ENCODE measurements around the gene GAREM1.
A peak's percentile ranks its signal among the peaks of the same experiment; 100 is the strongest.

The GAREM1 gene

DNA sequence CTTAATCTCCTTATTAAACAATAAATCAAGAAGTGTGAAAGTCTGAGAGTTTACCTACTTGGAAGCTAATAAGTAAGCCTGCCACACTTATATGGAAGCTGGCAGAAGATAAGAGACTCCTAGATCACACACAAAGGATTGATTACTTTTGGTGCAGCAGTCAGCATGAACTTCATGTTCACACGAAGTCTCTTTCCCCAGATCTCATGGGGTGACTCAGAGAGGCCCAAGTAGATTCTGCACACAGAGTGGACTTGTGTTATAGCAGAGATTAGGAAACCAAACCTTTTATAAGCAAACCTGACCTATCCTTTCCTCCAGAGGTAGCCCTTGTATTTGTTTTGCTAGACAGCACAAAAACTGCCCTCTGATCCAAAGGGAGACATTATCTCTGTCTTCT is 9.9 kb upstream of the GAREM1 start:
- H3K36me3 ChIP-seq (replicated peaks in 1 of 2; ENCODE audit: control insufficient read depth in 2 of 2, insufficient read depth in 2 of 2, low read length in 2 of 2): no peaks in the 10 kb centered on the region
- H2BK15ac ChIP-seq (ENCODE audit: low read length): no peak overlapping the region
- no CpG with 5 or more reads among the region's 1 CpG for WGBS, 2 donors (ENCODE audit: extremely low coverage in 2 of 2, insufficient read length in 2 of 2, insufficient replicate concordance in 1 of 2)
- no peak overlapping the region for H3K18ac ChIP-seq (ENCODE audit: low read length)
- no peak overlapping the region for H3K4me3 ChIP-seq (ENCODE audit: low read length in 2 of 2)
- H3K79me1 ChIP-seq (ENCODE audit: low read depth, low read length): no peaks in the 10 kb centered on the region
- no peak overlapping the region for H3K4ac ChIP-seq (ENCODE audit: low read length)
- peaks cover 0 to 5% (median 0%) of the 10 kb centered on the region in 3 experiments for H3K27me3 ChIP-seq (ENCODE audit: control insufficient read depth in 3 of 3, insufficient read depth in 3 of 3, low read depth in 1 of 3, low read length in 3 of 3)
- H4K8ac ChIP-seq (ENCODE audit: low read depth, low read length): no peak overlapping the region
- no peak overlapping the region for H3K27ac ChIP-seq (replicated peaks; ENCODE audit: low read length)
- H4K91ac ChIP-seq (ENCODE audit: low read depth, low read length, poor library complexity): no peak overlapping the region
- DNase-seq (ENCODE audit: low spot score): no peak
- H3K4me2 ChIP-seq (ENCODE audit: insufficient read depth, low read length, poor library complexity, severe bottlenecking): no peak overlapping the region
- H3K14ac ChIP-seq (ENCODE audit: low read length): no peak overlapping the region
- H3K9me3 ChIP-seq (replicated peaks in 1 of 2; ENCODE audit: control insufficient read depth in 2 of 2, insufficient read depth in 1 of 2, low read depth in 1 of 2, low read length in 2 of 2): no peaks in the 10 kb centered on the region
- no peak overlapping the region for H3K23ac ChIP-seq (ENCODE audit: low read depth, low read length, poor library complexity)
- H2BK12ac ChIP-seq (ENCODE audit: low read length): no peak overlapping the region
- H2AFZ ChIP-seq (ENCODE audit: low read length): no peak overlapping the region
- H2AK5ac ChIP-seq (ENCODE audit: low read depth, low read length): no peak overlapping the region
- no peak overlapping the region for H3K9ac ChIP-seq (ENCODE audit: low read depth, low read length, poor library complexity)
- H2BK120ac ChIP-seq (ENCODE audit: low read depth, low read length): no peak overlapping the region
- H2BK5ac ChIP-seq (ENCODE audit: low read length): no peak overlapping the region
- H3K4me1 ChIP-seq (ENCODE audit: control insufficient read depth in 2 of 2, insufficient read depth in 1 of 2, low read depth in 1 of 2, low read length in 2 of 2): peaks cover 0 to 2% of the 10 kb centered on the region in 2 donors

DNA sequence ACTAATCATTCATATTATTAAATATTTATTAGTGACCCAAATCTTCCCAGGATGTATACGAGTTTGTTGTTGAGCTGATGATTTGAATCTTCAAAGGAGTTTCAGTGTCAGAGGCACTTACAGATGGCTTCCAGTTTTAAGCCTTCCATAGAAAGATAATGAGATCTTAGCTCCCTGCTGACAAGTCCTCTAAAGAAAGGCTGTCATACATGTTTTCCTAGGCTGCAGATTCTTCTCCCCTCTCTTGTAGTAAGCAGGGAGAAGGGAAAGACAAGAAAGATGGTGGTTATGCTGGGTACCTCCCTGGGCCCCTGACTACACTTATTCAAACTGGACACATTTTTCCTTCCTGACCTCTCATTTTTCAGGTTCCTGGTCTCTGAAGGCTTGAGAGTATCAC is 8.1 kb upstream of the GAREM1 start:
- H3K27ac ChIP-seq (replicated peaks; ENCODE audit: low read length): no peak overlapping the region
- H3K79me1 ChIP-seq (ENCODE audit: low read depth, low read length): no peaks in the 10 kb centered on the region
- no peak overlapping the region for H3K23ac ChIP-seq (ENCODE audit: low read depth, low read length, poor library complexity)
- no peaks in the 10 kb centered on the region for H3K9me3 ChIP-seq (replicated peaks in 1 of 2; ENCODE audit: control insufficient read depth in 2 of 2, insufficient read depth in 1 of 2, low read depth in 1 of 2, low read length in 2 of 2)
- no peak overlapping the region for H2BK12ac ChIP-seq (ENCODE audit: low read length)
- no peak overlapping the region for H3K18ac ChIP-seq (ENCODE audit: low read length)
- peaks cover 0 to 2% of the 10 kb centered on the region in 2 donors for H3K4me1 ChIP-seq (ENCODE audit: control insufficient read depth in 2 of 2, insufficient read depth in 1 of 2, low read depth in 1 of 2, low read length in 2 of 2)
- H3K27me3 ChIP-seq (ENCODE audit: control insufficient read depth in 3 of 3, insufficient read depth in 3 of 3, low read depth in 1 of 3, low read length in 3 of 3): peaks cover 0 to 9% (median 0%) of the 10 kb centered on the region in 3 experiments
- H2AK5ac ChIP-seq (ENCODE audit: low read depth, low read length): no peak overlapping the region
- no peak overlapping the region for H4K91ac ChIP-seq (ENCODE audit: low read depth, low read length, poor library complexity)
- no CpG with 5 or more reads among the region's 1 CpG for WGBS, 2 donors (ENCODE audit: extremely low coverage in 2 of 2, insufficient read length in 2 of 2, insufficient replicate concordance in 1 of 2)
- H2AFZ ChIP-seq (ENCODE audit: low read length): peak overlapping the region; percentile 47
- no peak overlapping the region for H4K8ac ChIP-seq (ENCODE audit: low read depth, low read length)
- no peak overlapping the region for H3K9ac ChIP-seq (ENCODE audit: low read depth, low read length, poor library complexity)
- H3K4me3 ChIP-seq (ENCODE audit: low read length in 2 of 2): no peak overlapping the region
- no peak overlapping the region for H3K4ac ChIP-seq (ENCODE audit: low read length)
- no peak overlapping the region for H3K14ac ChIP-seq (ENCODE audit: low read length)
- H3K36me3 ChIP-seq (replicated peaks in 1 of 2; ENCODE audit: control insufficient read depth in 2 of 2, insufficient read depth in 2 of 2, low read length in 2 of 2): no peaks in the 10 kb centered on the region
- DNase-seq (ENCODE audit: low spot score): no peak
- H2BK15ac ChIP-seq (ENCODE audit: low read length): no peak overlapping the region
- H3K4me2 ChIP-seq (ENCODE audit: insufficient read depth, low read length, poor library complexity, severe bottlenecking): no peak overlapping the region
- no peak overlapping the region for H2BK120ac ChIP-seq (ENCODE audit: low read depth, low read length)
- no peak overlapping the region for H2BK5ac ChIP-seq (ENCODE audit: low read length)

GRCh38 chr18:32478317-32478716 is 7.6 kb upstream of the GAREM1 start:
- no peak overlapping the region for H4K91ac ChIP-seq (ENCODE audit: low read depth, low read length, poor library complexity)
- H3K9ac ChIP-seq (ENCODE audit: low read depth, low read length, poor library complexity): no peak overlapping the region
- H3K4me3 ChIP-seq (ENCODE audit: low read length in 2 of 2): no peak overlapping the region
- no peak overlapping the region for H3K23ac ChIP-seq (ENCODE audit: low read depth, low read length, poor library complexity)
- no peaks in the 10 kb centered on the region for H3K9me3 ChIP-seq (replicated peaks in 1 of 2; ENCODE audit: control insufficient read depth in 2 of 2, insufficient read depth in 1 of 2, low read depth in 1 of 2, low read length in 2 of 2)
- no peaks in the 10 kb centered on the region for H3K79me1 ChIP-seq (ENCODE audit: low read depth, low read length)
- H4K8ac ChIP-seq (ENCODE audit: low read depth, low read length): no peak overlapping the region
- H3K36me3 ChIP-seq (replicated peaks in 1 of 2; ENCODE audit: control insufficient read depth in 2 of 2, insufficient read depth in 2 of 2, low read length in 2 of 2): no peaks in the 10 kb centered on the region
- no peak overlapping the region for H2BK120ac ChIP-seq (ENCODE audit: low read depth, low read length)
- H3K4me1 ChIP-seq (ENCODE audit: control insufficient read depth in 2 of 2, insufficient read depth in 1 of 2, low read depth in 1 of 2, low read length in 2 of 2): peaks cover 0 to 2% of the 10 kb centered on the region in 2 donors
- no peak overlapping the region for H2BK12ac ChIP-seq (ENCODE audit: low read length)
- no peak overlapping the region for H2BK15ac ChIP-seq (ENCODE audit: low read length)
- H3K4me2 ChIP-seq (ENCODE audit: insufficient read depth, low read length, poor library complexity, severe bottlenecking): no peak overlapping the region
- no peak overlapping the region for H3K4ac ChIP-seq (ENCODE audit: low read length)
- no peak overlapping the region for H2AK5ac ChIP-seq (ENCODE audit: low read depth, low read length)
- H3K14ac ChIP-seq (ENCODE audit: low read length): no peak overlapping the region
- no CpG with 5 or more reads among the region's 1 CpG for WGBS, 2 donors (ENCODE audit: extremely low coverage in 2 of 2, insufficient read length in 2 of 2, insufficient replicate concordance in 1 of 2)
- H3K27me3 ChIP-seq (ENCODE audit: control insufficient read depth in 3 of 3, insufficient read depth in 3 of 3, low read depth in 1 of 3, low read length in 3 of 3): peaks cover 0 to 11% (median 0%) of the 10 kb centered on the region in 3 experiments
- H3K18ac ChIP-seq (ENCODE audit: low read length): no peak overlapping the region
- H3K27ac ChIP-seq (replicated peaks; ENCODE audit: low read length): no peak overlapping the region
- no peak for DNase-seq (ENCODE audit: low spot score)
- H2AFZ ChIP-seq (ENCODE audit: low read length): no peak overlapping the region
- H2BK5ac ChIP-seq (ENCODE audit: low read length): no peak overlapping the region

DNA sequence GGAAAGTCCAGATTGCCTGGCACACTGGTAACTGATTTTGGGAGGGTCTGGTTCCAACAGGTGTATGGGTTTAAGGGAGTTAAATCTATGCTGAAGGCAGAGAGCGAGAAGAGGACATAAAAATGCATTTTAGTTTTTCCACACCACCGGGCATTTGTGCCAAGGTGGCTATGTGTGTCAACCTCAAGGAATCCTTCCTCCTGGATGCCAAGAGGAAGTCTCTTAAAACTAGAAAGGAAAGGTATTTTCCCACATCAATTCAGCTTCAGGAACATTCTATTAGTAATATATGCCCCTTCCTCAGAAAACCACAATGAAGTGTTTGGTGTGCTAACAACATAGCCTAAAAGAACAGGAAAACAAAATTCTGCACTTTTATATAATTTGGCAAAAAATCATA is 5.4 kb upstream of the GAREM1 start:
- no peak overlapping the region for H3K4me3 ChIP-seq (ENCODE audit: low read length in 2 of 2)
- no peak overlapping the region for H3K9ac ChIP-seq (ENCODE audit: low read depth, low read length, poor library complexity)
- no peak overlapping the region for H3K4me2 ChIP-seq (ENCODE audit: insufficient read depth, low read length, poor library complexity, severe bottlenecking)
- H2BK5ac ChIP-seq (ENCODE audit: low read length): no peak overlapping the region
- H3K79me1 ChIP-seq (ENCODE audit: low read depth, low read length): no peaks in the 10 kb centered on the region
- H2BK15ac ChIP-seq (ENCODE audit: low read length): no peak overlapping the region
- H3K36me3 ChIP-seq (replicated peaks in 1 of 2; ENCODE audit: control insufficient read depth in 2 of 2, insufficient read depth in 2 of 2, low read length in 2 of 2): no peaks in the 10 kb centered on the region
- H4K8ac ChIP-seq (ENCODE audit: low read depth, low read length): no peak overlapping the region
- H3K23ac ChIP-seq (ENCODE audit: low read depth, low read length, poor library complexity): no peak overlapping the region
- H2AK5ac ChIP-seq (ENCODE audit: low read depth, low read length): no peak overlapping the region
- H4K91ac ChIP-seq (ENCODE audit: low read depth, low read length, poor library complexity): no peak overlapping the region
- H3K4ac ChIP-seq (ENCODE audit: low read length): no peak overlapping the region
- H2AFZ ChIP-seq (ENCODE audit: low read length): no peak overlapping the region
- no peaks in the 10 kb centered on the region for H3K9me3 ChIP-seq (replicated peaks in 1 of 2; ENCODE audit: control insufficient read depth in 2 of 2, insufficient read depth in 1 of 2, low read depth in 1 of 2, low read length in 2 of 2)
- H3K14ac ChIP-seq (ENCODE audit: low read length): no peak overlapping the region
- peaks cover 0 to 26% (median 0%) of the 10 kb centered on the region in 3 experiments for H3K27me3 ChIP-seq (ENCODE audit: control insufficient read depth in 3 of 3, insufficient read depth in 3 of 3, low read depth in 1 of 3, low read length in 3 of 3)
- H3K4me1 ChIP-seq (ENCODE audit: control insufficient read depth in 2 of 2, insufficient read depth in 1 of 2, low read depth in 1 of 2, low read length in 2 of 2): peaks cover 0 to 2% of the 10 kb centered on the region in 2 donors
- H2BK120ac ChIP-seq (ENCODE audit: low read depth, low read length): no peak overlapping the region
- no peak overlapping the region for H3K27ac ChIP-seq (replicated peaks; ENCODE audit: low read length)
- no peak for DNase-seq (ENCODE audit: low spot score)
- H3K18ac ChIP-seq (ENCODE audit: low read length): no peak overlapping the region
- no peak overlapping the region for H2BK12ac ChIP-seq (ENCODE audit: low read length)
- no CpG with 5 or more reads among the region's 2 CpGs for WGBS, 2 donors (ENCODE audit: extremely low coverage in 2 of 2, insufficient read length in 2 of 2, insufficient replicate concordance in 1 of 2)

Measured in neuronal stem cell (in vitro differentiated cells).